GM23338 (cell line): ENCODE results near the gene RGL1.

Source experiments
- EZH2 ChIP-seq: fragments of 200-600 bp; sonication (generic); IDR thresholded peaks from one replicate; pipeline ENCODE4 v1.8.0; 2017; ENCODE audit warnings: antibody characterized with exemption, mild to moderate bottlenecking, low read depth; ENCODE audit not compliant: unreplicated experiment
- POLR2AphosphoS5 ChIP-seq: IDR thresholded peaks from 2 replicates; pipeline ENCODE4 v1.6.1; 2016; ENCODE audit warnings: antibody characterized with exemption, low read depth
- TF ChIP-seq, protein P1 (sequence below), 2 experiments: fragments of 200-600 bp in 1 of 2; sonication (generic) in 1 of 2; conservative IDR thresholded peaks; 2 replicates each; pipeline versions ENCODE4 v1.5.1 to v1.6.1; 2016 to 2017; ENCODE audit warnings: antibody characterized with exemption in 2 of 2, low read depth in 2 of 2, mild to moderate bottlenecking in 2 of 2, moderate library complexity in 1 of 2

DNA sequence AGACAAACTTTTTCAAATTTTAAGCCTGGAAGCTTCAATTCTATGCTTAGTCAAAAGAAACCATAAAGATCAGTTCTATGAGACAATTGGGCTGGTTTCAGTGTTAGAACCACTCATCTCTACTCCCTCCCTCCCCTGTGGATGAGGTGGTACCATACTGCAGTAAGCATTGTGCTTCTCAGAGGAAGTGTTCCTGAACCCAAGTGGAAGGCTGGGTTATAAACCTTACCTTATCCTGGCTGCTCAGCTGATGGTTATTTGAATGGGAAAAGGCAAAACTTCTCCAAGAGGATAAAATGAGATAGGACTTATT, 34.1 kb upstream of the RGL1 start:
- TF ChIP-seq, protein P1, sequence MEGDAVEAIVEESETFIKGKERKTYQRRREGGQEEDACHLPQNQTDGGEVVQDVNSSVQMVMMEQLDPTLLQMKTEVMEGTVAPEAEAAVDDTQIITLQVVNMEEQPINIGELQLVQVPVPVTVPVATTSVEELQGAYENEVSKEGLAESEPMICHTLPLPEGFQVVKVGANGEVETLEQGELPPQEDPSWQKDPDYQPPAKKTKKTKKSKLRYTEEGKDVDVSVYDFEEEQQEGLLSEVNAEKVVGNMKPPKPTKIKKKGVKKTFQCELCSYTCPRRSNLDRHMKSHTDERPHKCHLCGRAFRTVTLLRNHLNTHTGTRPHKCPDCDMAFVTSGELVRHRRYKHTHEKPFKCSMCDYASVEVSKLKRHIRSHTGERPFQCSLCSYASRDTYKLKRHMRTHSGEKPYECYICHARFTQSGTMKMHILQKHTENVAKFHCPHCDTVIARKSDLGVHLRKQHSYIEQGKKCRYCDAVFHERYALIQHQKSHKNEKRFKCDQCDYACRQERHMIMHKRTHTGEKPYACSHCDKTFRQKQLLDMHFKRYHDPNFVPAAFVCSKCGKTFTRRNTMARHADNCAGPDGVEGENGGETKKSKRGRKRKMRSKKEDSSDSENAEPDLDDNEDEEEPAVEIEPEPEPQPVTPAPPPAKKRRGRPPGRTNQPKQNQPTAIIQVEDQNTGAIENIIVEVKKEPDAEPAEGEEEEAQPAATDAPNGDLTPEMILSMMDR (conservative IDR thresholded peaks at IDR 0.05; ENCODE audit: low read depth in 2 of 2), result no peak
- TF ChIP-seq EZH2, result no peak
- no peak for TF ChIP-seq POLR2AphosphoS5
